Measurements from ENCODE around the gene SFMBT2.

SFMBT2 gene

GRCh38 chr10:7121154-7121797, 289.6 kb downstream of the SFMBT2 start:
- DNase-seq: peak; percentile 38 to 48

- DNase-seq: no peak
Observed at GRCh38 chr10:7119325-7120015, 291.4 kb downstream of the SFMBT2 start.

- peak; percentile 45 to 52 for DNase-seq
Observed at GRCh38 chr10:7117806-7118674, 292.8 kb downstream of the SFMBT2 start.

GRCh38 chr10:7117177-7117799, 293.5 kb downstream of the SFMBT2 start:
- DNase-seq: peak in 1 of 2 donors; percentile 36

GRCh38 chr10:7111561-7111960, 299.3 kb downstream of the SFMBT2 start:
- no peak for DNase-seq

- DNase-seq: no peak
Observed at GRCh38 chr10:7111089-7111488, 299.7 kb downstream of the SFMBT2 start.
